ENCODE measurements around the gene RBCK1.
"Not testable (repeated sequence)": the region's sequence is repeated elsewhere in the genome, so short reads cannot be mapped to it uniquely, and the experiment has no call there.

The RBCK1 gene

DNA sequence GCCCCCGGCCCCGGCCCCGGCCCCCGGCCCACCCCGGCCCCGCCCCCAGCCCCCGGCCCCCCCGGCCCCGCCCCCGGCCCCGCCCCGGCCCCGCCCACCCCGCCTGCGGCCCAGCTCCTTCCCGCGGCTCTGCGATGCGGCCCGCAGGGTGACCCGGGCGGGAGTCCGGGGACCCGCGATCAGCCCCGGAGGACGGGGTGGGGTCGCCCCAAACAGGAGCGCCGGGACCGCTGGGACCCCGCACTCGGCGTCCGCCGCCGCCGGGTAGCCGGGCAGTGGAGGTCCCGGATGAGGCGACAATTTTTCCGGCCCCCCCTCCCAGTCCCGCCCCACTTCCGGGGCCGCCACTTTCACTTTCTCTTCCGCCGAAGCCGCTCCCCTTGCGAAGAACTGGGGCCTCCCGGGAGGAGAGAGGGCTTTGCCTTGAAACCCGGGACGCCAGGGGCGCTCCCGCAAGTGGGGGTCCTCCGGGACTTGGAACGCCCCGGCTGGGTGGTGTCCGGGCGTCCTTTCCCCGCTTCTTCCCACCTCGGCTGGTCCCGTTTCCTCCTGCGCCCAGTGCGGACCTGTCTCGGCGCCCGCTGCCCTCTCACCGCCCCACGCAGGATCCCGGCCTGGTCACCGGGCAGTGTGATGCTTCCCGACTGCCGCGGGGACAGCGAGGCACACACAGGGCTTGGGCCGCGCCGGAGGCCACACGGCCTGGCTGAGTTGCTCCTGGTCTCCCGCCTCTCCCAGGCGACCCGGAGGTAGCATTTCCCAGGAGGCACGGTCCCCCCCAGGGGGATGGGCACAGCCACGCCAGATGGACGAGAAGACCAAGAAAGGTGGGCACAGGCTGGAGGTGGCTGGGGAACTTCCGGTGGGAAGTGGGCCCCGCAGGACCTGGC is at the start of gene RBCK1:
RBCK1 (plus strand) TSS at position 347 of the 890 bp plus-strand sequence; CDS start at position 806, 459 bp downstream.
- DNase-seq (ENCODE audit: low spot score) = peak; percentile 98

DNA sequence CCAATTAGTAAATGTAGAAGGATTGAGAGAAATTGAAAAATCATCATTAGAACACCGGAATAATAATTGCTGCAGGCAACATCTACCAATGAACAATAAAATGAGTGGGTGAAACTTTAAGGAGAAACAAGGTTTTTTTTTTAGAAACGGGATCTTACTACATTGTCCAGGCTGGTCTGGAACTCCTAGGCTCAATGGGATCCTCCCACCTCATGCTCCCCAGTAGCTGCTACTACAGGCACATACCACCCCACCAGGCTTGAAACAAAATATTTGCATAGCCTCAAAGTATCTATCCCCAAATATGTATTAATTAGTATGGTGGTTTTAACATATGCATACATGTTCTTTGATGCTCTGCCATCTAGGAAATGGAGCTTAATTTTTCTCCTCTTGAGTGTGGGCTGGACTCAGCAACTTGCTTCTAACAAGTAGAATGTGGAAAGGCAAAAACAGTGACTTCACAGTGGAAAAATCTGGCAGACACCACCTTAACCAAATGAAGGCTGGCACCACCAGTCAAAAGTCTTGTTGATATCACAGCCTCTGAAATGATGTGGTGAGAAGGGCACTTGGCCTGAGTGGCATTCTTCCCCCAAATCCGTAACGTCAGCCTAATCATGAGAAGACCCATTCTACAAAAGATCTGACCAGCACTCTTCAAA is 49.1 kb upstream of the RBCK1 start:
- no peak for DNase-seq (ENCODE audit: low spot score)

DNA sequence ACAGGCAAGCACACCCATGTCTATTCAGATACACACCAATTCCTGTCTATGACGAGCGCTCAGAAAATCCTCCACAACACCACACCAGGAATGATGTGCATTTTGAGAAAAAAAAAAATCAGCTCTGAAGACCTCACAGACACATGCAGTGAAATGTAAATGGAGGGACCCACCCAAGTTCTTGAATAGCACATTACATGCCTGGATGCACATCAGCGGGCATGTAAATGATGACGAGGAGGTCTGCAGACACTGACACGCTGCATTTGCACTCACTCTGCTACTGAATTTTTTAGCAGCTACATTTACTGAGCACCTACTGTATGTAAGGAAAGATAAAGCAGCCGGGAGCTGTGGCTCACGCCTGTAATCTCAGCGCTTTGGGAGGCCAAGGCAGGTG is 46.5 kb upstream of the RBCK1 start:
- no peak for DNase-seq (ENCODE audit: low spot score)

DNA sequence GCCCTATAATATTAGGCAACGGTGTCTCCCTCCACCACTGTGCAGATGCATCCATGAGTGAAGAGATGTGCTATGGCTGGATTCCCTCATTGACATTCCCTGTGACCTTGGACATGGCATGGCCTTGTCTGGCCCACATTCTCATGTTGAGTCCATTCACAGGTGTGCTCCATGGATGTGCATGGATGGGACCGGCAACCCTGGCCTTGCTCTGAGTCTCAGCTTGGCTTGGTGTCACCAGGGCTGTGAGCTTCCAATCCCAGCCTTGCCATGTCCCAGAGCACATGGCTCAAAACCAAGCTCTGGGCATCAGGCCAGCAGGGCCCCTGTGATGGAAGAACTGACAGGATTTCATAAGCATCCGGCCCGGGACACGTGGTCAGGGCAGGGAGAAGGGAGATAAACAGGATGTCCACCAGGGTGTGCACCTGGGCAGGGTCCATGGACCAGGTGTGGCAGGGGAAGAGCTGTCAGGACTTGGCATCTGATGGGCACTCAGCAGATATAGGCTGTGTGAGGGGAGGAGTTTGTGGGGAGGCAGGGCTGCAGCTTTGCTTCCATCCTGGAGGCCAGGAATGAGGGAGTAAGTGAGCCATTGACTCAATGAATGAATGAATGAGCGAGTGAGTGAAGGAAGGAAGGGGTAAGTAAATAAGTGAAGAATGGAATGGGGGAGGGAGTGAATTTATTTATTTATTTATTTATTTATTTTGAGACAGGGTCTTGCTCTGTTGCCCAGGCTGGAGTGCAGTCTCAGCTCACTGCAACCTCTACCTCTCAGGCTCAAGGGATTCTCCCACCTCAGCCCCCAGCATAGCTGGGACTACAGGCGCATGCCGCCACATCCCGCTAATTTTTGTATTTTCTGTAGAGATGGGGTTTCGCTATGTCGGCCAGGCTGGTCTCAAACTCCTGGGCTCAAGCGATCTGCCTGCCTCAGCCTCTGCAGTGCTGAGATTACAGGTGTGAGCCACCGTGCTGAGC is 45.5 kb upstream of the RBCK1 start:
- peak; percentile 75 for DNase-seq (ENCODE audit: low spot score)

DNA sequence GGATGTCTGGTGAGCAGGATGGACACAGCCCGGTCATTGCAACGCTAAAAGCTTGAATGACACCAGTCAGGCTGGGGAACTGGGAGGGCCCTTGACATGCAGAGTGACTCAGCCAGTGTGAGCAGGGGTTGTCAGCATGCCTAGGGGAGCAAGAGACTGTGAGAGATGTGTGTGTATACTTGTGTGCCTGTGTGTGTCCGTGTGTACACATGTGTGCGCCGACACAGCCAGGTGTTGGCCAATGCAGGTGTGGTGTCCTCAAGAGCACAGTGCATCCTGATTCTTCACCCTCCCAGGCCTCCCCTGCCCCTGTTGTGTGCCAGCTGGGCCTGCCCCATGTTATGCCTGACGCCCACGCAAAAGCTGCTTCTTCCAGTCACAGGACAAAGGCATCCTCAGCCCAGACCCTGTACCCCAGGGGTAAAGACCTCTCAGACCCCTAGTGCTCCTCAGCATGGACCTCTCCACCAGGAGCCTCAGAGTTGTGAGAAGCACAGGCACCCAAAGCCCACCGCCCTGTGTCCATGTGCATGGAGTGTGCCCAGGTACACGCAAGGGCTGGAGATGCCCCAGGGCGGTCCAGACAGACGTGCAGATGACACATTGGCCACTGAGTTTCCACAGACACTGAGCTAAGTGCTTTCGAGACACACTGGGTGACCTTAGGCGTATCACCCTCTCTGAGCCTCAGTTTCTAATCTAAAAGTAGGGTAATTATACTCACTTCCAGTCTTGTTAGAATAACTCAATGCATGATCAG is 44.6 kb upstream of the RBCK1 start:
- DNase-seq (ENCODE audit: low spot score) = no peak

DNA sequence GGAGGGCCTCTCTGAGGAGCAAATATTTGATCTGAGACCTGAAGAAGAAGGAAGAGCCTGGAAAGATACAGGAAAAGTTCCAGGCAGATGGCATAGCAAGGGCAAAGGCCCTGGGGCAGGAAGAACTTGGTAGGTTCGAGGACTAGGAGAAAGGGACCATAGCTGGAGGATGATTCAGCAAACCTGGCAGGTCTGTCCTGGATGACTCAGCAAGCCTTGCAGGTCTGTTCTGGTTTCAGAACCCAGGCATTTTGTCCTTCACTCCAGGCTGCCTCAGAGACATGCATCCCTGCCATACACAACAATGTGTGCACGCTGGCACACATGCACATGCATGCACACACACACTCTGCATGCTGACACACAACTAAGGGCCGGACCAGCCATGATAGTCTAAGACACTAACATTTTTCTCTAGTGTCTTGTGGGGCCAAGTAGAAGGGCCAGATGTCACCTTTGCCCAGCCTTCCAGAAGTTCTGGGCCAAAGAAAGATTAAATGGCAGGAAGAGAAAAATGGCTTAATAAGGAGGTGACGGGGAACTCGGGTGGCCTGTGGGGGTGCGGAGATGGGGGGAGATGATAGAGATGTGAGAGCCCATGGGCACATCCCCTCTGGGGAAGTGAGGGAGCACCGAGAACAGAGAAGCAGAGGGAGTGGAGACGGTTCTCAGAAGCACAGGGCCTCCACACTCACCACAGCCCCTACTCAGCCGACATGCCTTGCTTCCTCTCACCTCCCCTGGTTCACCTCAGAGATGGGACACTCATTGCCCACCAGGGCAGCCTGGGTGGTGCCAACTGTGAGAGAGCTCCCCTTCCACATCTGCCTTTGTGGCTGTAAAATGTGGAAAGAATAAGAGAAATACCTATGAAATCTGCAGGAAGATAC is 42.9 kb upstream of the RBCK1 start:
- DNase-seq (ENCODE audit: low spot score) = no peak

DNA sequence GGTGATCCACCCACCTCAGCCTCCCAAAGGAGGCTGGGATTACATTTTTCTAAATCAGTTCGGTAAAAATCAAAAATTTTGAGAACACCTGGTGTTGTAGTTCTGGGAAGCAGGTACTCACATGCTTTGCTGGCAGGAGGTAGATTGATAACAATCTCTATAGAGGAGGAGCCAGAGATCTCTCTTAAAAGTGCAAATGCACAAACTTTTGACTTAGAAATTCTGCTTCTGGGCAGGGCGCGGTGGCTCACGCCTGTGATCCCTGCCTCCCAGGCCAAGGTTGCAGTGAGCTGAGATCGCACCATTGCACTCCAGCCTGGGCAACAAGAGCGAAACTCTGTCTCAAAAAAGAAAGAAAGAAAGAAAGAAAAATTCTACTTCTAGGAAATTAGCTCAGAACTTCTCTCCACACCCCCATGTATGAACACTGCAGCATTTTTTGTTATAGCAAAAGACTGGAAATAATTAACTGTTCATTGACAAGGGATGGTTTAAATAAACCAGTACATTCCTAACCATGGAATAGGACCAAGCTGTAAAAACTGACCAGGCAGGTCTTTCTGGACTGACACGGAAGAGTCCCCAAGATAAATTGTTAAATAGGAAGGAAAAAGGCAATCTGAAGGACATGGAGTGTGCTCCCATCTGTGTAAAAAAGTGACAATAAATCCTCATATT is 41.9 kb upstream of the RBCK1 start:
- no peak for DNase-seq (ENCODE audit: low spot score)

DNA sequence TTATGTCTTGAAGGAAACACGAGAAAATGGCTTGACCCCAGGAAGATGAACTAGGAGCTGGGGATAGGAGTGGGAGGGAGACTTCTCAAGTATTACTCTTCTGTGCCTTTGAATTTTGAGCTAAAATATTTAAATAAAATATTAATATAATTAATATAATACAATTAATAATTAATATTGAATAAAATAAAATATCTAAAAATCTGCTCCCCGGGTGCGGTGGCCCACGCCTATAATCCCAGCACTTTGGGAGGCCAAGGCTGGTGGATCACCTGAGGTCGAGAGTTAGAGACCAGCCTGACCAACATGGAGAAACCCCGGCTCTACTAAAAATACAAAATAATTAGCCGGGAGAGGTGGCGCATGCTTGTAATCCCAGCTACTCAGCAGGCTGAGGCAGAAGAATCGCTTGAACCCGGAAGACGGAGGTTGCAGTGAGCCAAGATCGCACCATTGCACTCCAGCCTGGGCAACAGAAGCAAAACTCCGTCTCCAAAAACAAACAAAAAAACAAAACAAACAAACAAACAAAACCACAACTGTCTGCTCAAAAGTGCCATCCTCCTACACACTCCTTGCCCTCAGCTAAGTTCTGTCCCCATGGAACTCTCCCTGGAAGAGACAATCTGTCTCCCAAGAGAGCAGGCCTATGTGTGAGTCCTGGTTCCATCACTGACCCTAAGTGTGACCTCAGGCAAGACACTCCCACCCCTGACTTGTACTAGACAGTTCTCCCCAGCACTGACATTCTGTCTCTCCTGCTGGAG is 41.2 kb upstream of the RBCK1 start:
- DNase-seq (ENCODE audit: low spot score) = no peak

DNA sequence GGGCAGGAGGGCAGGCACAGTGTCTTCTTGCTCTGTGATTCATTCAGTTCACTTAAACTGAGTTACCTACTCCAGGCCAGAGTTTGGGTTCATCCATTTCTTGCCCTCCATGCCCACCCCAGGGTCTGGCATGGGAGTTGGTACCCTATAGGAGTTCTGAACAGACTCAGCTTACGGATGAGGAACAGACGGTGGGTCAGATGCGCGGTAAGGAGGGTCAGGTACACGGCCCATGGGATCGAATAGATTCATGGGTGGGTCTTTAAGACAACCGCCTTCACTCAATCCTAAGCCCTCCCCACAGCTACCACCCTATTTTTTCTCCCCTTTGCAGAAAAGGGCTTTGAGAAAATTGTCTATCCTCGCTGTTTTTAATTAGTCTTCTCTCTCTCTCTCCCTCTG is 40.6 kb upstream of the RBCK1 start:
- no peak for DNase-seq (ENCODE audit: low spot score)

DNA sequence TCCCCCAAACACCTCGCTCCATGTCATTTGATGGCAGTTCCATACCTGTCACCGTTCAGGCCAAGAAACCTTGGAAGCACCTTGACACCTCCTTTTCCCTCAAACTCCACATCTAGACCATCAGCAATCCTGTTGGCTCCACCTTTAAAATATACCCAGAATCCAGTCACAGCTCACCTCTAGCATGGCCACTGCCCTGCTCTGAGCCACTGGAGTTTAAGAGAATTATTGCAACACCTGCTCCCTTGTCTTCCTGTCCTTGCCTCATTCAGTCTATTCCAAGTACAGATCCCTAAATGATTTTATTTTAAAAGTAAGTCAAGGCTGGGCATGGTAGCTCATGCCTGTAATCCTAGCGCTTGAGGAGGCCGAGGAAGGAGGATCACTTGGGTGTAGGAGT is 39.2 kb upstream of the RBCK1 start:
- DNase-seq (ENCODE audit: low spot score) = no peak

DNA sequence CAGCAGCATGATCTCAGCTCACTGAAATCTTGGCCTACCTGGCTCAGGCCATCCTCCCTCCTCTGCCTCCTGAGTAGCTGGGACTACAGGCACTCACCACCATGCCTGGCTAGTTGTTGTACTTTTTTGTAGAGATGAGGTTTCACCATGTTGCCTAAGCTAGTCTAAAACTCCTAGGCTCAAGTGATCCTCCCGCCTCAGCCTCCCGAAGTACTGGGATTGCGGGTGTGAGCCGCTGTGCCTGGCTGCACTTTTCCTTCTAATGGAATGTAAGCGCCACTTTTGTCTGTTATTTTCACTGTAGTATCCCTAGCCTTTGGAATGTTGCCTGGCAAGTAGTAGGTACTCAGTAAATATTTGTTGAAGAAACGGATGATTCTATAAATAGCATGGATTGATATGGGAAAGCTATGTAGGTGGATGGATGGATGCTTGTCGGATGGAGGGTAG is 37.9 kb upstream of the RBCK1 start:
- DNase-seq (ENCODE audit: low spot score) = no peak

DNA sequence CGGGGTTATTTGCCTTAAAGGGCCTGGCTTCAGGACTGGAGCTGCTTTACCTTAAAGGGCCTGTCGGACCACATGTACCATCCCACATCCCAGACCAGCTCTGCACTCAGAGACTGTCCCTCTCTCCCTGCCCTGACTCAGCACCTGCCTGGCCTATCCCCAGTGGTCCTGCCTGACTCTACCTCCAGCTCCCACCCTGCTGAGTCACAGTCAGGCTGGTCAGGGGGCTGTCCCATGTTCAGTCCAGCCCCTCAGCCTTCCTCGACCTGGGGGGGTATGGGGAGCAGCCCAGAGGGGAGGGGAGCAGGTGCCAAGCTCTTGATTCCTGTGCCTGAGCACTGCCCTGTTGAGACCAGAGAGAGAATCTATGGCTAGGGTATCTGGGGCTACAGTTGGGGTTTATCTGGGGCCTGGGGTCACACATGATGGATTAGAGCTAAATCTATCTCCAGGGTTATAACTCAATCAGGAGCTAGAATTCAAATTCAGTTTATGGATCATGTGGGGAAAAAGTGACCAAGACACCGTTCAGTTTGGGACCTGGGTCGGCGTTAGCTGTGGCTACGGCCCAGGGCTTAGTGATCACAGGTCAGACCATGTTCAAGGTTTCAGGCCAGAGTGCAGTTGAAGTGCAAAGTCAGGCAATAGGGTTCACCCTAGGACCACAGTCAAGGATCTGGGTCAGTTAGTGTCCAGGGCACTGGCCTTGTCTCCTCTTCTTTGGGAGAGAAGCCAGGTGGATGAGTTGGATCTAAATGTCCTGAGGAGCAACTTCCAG is 36.9 kb upstream of the RBCK1 start:
- DNase-seq (ENCODE audit: low spot score) = no peak

DNA sequence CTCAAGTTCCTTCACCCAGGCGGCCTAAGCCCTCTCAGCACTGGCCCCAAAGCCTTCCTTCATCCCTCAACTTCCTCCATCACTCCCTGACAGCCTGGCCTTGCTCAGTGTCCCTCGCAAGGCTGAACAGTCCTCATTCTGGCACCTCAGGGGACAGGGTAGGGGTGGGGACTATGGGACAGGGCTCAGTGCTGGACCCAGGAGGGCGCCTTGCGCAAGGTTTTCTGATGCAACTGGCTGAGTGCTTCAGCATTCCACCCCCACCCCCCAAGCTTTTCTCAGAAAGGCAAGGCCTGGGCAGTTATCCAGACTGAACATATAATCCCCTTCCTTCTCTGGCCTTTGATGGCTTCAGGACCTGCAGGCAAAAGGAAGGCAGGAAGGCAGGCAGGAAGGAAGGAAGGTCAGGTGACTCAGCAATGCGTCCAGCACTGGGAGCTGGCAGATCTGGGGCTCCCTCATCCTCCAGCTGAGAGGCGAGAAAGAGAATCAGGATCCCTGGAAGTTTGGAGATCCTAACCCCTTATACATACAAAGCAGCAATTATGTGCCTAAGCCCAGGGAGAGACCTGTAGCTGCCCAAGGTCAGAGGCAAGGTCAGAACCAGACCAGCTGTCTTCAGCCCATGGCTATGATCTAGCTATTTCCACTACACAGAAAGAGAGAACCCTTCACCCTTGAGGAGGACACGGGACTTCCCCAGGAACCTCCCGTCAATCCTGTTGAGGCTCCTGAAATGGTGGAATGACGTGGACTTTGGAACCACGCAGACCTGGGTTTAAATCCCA is 36.1 kb upstream of the RBCK1 start:
- peak; percentile 48 for DNase-seq (ENCODE audit: low spot score)

DNA sequence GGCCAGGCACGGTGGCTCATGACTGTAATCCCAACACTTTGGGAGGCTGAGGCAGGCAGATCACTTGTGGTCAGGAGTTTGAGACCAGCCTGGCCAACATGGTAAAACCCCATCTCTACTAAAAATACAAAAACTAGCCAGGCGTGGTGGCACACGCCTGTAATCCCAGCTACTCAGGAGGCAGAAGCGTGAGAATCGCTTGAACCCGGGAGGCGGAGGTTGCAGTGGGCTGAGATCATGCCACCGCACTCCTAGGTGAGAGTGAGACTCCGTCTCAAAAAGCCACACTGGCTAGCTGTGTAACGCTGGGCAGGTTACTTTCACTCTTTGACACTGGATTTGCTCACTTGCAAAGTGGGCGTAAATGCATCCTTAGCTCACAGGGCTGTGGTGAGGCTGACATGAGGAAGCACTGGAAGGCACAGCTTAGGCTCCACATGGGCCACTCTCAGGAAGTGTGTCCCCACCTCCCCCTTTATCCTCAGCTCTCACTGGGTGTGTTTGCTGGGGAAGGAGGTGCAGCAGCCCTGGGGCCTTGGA is 35.5 kb upstream of the RBCK1 start:
- DNase-seq (ENCODE audit: low spot score) = not testable (repeated sequence)

DNA sequence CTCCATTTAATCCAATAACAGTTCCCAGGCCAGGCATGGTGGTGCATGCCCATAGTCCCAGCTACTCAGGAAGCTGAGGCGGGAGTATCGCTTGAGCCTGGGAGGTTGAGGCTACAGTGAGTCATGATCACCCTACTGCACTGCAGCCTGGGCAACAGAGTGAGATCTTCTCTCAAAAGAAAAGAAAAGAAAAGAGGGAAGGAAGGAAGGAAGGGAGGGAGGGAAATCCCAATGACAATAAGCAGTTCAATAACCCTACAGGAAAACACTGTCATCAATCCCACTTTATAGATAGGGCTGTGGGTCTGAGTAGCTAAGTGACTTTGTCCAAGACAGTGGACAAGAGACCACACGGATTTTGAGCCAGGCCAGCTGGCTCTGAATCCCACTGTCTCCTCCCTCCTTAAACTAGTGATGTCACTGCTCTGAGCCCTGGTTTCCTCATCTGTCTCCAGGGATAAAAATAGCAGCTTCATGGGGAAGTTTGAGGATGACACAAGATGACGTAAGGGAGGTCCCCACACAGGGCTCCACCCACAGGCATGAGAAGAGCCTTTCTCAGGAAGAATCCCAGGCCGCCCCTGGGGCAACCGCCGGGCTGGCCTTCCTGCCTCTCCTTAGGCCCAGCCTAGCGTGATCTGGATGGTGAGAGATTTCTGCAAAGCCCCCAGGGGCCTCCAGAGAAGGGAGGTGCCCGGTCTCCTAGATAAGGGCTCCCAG is 34.8 kb upstream of the RBCK1 start:
- DNase-seq (ENCODE audit: low spot score) = peak; percentile 40

DNA sequence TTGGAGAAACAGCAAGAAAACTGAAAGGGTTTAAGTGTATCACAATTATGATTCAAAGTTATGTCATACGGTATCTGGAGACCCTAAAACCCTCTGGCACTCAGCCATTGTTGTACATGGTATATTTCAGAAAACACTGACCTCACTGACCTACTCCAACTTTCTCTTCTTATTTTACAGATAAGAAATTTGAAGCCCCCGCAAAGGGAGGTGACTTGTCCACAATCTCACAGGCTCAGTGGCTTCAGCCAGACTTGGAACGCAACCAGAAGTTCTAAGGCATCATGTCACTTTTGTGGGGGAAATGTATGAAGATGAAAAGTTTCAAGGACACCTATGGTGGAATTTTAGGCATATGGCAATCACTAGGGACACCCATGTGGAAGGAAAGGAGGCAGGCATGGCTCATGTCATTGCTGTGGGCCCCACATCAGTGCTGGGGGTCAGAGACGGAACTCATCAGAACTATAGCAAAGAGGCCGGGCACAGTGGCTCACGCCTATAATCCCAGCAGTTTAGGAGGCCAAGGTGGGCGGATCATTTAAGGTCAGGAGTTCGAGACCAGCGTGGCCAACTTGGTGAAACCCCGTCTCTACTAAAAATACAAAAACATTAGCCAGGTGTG is 32.7 kb upstream of the RBCK1 start:
- no peak for DNase-seq (ENCODE audit: low spot score)

Measured in D341Med (cell line).